Measurements from ENCODE around the gene SH3PXD2A. TPM values are rescaled to one million over a fixed set of nuclear protein-coding genes. Genes with fewer than 3 reads are reported as not detected.

Gene SH3PXD2A
- total and polyA plus RNA-seq, 9 of the 15 experiments (the other 6 are each of a cell fraction or from before 2014, with no cell fraction given), result 0.41 to 9.3 (median 2.5) TPM

GRCh38 chr10:103696411-103697145 lies 158.8 kb downstream of the SH3PXD2A start (continued):
- TF ChIP-seq GATAD2A (IDR thresholded peaks at IDR 0.05) (no peak), CREBBP (IDR thresholded peaks at IDR 0.05; ENCODE audit: low read depth, low read length) (no peak), NR1H2 (CRISPR knock-in tag; IDR thresholded peaks at IDR 0.05) (no peak), EZH2 (IDR thresholded peaks at IDR 0.05; ENCODE audit: borderline replicate concordance, low read depth, low read length) (no peak), CREM (IDR thresholded peaks at IDR 0.05; ENCODE audit: low read depth) (peak; percentile 58; the same call in 1 of the 2 replicates), ELK1 (CRISPR knock-in tag; IDR thresholded peaks at IDR 0.05) (no peak), HDAC3 (IDR thresholded peaks at IDR 0.05; ENCODE audit: borderline replicate concordance, partially characterized antibody) (peak; percentile 23), ZNF124 (CRISPR knock-in tag; IDR thresholded peaks at IDR 0.05) (no peak), ZNF449 (CRISPR knock-in tag; IDR thresholded peaks at IDR 0.05) (no peak), THRA (IDR thresholded peaks at IDR 0.05) (no peak), NFRKB (IDR thresholded peaks at IDR 0.05; ENCODE audit: low read depth) (peak; percentile 28; the same call in 1 of the 2 replicates), ZNF24 (IDR thresholded peaks at IDR 0.05) (peak; percentile 54), BRF1 (IDR thresholded peaks at IDR 0.05; ENCODE audit: borderline replicate concordance, extremely low read depth, insufficient read length) (no peak), NCOR1 (IDR thresholded peaks at IDR 0.05) (peak; percentile 74; the same call in 1 of the 2 replicates), SREBF2 (CRISPR knock-in tag; IDR thresholded peaks at IDR 0.05) (no peak), ATF3 (IDR thresholded peaks at IDR 0.05) (peak; percentile 88), ATF3 (CRISPR knock-in tag; conservative IDR thresholded peaks at IDR 0.05) (no peak), SRF (CRISPR knock-in tag; IDR thresholded peaks at IDR 0.05) (no peak), FOSL1 (tag; conservative IDR thresholded peaks at IDR 0.05) (peak; percentile 52; the same call in 1 of the 2 replicates), ZNF696 (CRISPR knock-in tag; conservative IDR thresholded peaks at IDR 0.05) (no peak)
- TF ChIP-seq, protein P1, sequence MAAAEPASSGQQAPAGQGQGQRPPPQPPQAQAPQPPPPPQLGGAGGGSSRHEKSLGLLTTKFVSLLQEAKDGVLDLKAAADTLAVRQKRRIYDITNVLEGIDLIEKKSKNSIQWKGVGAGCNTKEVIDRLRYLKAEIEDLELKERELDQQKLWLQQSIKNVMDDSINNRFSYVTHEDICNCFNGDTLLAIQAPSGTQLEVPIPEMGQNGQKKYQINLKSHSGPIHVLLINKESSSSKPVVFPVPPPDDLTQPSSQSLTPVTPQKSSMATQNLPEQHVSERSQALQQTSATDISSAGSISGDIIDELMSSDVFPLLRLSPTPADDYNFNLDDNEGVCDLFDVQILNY (CRISPR knock-in tag; IDR thresholded peaks at IDR 0.05), result no peak
- TF ChIP-seq, protein P2, sequence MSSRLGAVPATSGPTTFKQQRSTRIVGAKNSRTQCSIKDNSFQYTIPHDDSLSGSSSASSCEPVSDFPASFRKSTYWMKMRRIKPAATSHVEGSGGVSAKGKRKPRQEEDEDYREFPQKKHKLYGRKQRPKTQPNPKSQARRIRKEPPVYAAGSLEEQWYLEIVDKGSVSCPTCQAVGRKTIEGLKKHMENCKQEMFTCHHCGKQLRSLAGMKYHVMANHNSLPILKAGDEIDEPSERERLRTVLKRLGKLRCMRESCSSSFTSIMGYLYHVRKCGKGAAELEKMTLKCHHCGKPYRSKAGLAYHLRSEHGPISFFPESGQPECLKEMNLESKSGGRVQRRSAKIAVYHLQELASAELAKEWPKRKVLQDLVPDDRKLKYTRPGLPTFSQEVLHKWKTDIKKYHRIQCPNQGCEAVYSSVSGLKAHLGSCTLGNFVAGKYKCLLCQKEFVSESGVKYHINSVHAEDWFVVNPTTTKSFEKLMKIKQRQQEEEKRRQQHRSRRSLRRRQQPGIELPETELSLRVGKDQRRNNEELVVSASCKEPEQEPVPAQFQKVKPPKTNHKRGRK (tag; IDR thresholded peaks at IDR 0.05), result no peak

Data from K562 (cell line).